Measurements from ENCODE around the gene DPH6. TPM values are rescaled to one million over a fixed set of nuclear protein-coding genes. Genes with fewer than 3 reads are reported as not detected.

Gene DPH6
- total RNA-seq, 1 donor from 2014 or later, result 41.1 TPM

DNA sequence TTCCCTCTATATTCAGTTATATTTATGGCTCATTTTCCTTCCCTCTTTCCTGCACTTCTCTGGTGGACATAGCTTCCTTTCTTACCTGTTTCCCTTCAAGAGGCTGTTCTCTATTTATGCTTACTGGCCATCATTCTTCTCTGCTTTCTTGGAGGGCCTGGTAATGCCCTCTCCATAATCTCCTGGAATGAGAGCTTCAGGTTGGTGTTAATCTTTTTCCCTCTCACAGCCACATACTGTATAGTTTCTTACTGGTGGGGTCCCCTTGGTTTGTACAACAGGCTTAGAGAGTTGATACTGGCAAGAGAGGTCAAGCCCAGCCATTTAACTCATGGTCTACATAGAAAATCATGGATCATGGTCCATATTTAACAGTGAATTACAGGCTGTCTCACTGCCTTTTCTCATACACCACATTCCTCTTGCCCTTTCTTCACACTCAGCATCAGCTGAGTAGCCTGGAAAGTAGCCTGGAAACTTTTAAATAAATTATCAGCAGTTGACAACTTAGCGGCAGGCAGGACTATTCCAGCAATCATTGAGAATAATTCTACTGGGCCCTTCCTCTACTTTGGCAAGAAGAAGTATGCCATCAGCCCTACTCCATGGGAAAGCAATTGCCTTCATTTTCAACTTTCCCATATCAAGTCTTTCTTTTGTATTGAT is 38.0 kb upstream of the DPH6 start:
- H3K4me3 ChIP-seq, result no peak overlapping the region
- TF ChIP-seq EZH2 (IDR thresholded peaks at IDR 0.05), result no peak
- TF ChIP-seq, protein P1, sequence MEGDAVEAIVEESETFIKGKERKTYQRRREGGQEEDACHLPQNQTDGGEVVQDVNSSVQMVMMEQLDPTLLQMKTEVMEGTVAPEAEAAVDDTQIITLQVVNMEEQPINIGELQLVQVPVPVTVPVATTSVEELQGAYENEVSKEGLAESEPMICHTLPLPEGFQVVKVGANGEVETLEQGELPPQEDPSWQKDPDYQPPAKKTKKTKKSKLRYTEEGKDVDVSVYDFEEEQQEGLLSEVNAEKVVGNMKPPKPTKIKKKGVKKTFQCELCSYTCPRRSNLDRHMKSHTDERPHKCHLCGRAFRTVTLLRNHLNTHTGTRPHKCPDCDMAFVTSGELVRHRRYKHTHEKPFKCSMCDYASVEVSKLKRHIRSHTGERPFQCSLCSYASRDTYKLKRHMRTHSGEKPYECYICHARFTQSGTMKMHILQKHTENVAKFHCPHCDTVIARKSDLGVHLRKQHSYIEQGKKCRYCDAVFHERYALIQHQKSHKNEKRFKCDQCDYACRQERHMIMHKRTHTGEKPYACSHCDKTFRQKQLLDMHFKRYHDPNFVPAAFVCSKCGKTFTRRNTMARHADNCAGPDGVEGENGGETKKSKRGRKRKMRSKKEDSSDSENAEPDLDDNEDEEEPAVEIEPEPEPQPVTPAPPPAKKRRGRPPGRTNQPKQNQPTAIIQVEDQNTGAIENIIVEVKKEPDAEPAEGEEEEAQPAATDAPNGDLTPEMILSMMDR (IDR thresholded peaks at IDR 0.05), result no peak
- no peak for TF ChIP-seq EZH2phosphoT487 (IDR thresholded peaks at IDR 0.05)
- H4K20me1 ChIP-seq (ENCODE audit: low read depth), result no peaks in the 10 kb centered on the region
- Mint-ChIP-seq H3K36me3 (no peaks in the 10 kb centered on the region), H3K9me3 (no peaks in the 10 kb centered on the region), H3K4me1 (no peaks in the 10 kb centered on the region), H3K4me3 (no peak overlapping the region), H3K27ac (no peak overlapping the region), H3K27me3 (ENCODE audit: insufficient read depth, low read depth) (no peaks in the 10 kb centered on the region)
- H3K9me3 ChIP-seq (ENCODE audit: low read depth), result no peaks in the 10 kb centered on the region
- H3K27me3 ChIP-seq, result no peaks in the 10 kb centered on the region
- H3K9ac ChIP-seq, result no peak overlapping the region
- H3K4me1 ChIP-seq, result no peaks in the 10 kb centered on the region
- H3K27ac ChIP-seq, result no peak overlapping the region
- H2AFZ ChIP-seq (replicated peaks), result peak overlapping the region; percentile 30
- DNase-seq (ENCODE audit: low spot score), result no peak
- no peak overlapping the region for H3K4me2 ChIP-seq
- H3F3A ChIP-seq (ENCODE audit: low read depth), result no peaks in the 10 kb centered on the region
- no peaks in the 10 kb centered on the region for H3K36me3 ChIP-seq
- no peaks in the 10 kb centered on the region for H3K79me2 ChIP-seq (ENCODE audit: low read depth)

DNA sequence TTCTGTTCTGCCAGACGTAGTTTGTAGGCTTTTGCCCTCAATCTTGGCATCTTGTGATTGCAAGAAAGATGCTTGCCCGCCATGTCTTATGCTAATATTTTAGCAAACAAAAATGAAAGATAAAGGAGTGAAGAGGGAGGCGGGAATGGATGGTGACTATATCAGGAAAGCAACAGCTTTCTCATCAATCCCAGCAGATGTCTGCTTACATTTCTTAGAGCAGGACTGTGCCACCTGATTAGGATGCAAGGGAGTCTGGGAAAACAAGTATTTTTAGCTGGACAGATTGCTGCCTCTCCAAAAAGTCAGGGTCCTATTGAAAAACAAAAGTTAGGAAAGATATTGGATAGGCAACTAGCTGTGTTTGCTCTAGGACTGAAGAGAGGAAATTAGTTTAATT is 34.6 kb upstream of the DPH6 start:
- Mint-ChIP-seq H3K4me1 (peaks cover 4% of the 10 kb centered on the region), H3K36me3 (no peaks in the 10 kb centered on the region), H3K4me3 (no peak overlapping the region), H3K27me3 (ENCODE audit: insufficient read depth, low read depth) (no peaks in the 10 kb centered on the region), H3K27ac (no peak overlapping the region), H3K9me3 (no peaks in the 10 kb centered on the region)
- Histone ChIP-seq H3K27me3 (no peaks in the 10 kb centered on the region), H2AFZ (replicated peaks) (no peak overlapping the region), H3F3A (ENCODE audit: low read depth) (no peaks in the 10 kb centered on the region), H3K9me3 (ENCODE audit: low read depth) (no peaks in the 10 kb centered on the region), H3K4me2 (no peak overlapping the region), H4K20me1 (ENCODE audit: low read depth) (no peaks in the 10 kb centered on the region), H3K9ac (no peak overlapping the region), H3K79me2 (ENCODE audit: low read depth) (no peaks in the 10 kb centered on the region), H3K36me3 (no peaks in the 10 kb centered on the region), H3K4me1 (peaks cover 5% of the 10 kb centered on the region), H3K4me3 (no peak overlapping the region), H3K27ac (no peak overlapping the region)
- TF ChIP-seq EZH2 (IDR thresholded peaks at IDR 0.05), result no peak
- no peak for TF ChIP-seq EZH2phosphoT487 (IDR thresholded peaks at IDR 0.05)
- TF ChIP-seq, protein P1 (IDR thresholded peaks at IDR 0.05), result no peak
- DNase-seq (ENCODE audit: low spot score), result no peak

DNA sequence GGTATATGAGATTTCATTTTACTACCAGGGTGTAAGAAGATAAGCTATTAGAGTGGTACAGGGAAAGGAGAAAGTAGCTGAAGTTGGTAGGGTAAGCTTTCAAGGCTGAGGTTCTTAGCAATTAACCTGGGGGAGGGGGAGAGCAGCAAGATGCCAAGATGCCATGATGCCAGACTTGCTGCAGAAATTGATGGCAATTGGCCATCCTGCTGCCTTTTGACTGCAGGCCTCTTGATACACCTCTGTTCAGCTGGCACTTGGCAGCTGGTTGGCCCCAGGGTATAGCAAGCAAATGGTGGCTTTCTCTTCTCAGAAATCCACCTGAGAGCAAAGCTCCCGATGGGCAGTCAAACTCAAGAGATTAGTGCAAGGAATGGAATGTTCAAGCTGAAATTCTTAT is 21.4 kb upstream of the DPH6 start:
- no peaks in the 10 kb centered on the region for H3K79me2 ChIP-seq (ENCODE audit: low read depth)
- no peak overlapping the region for H2AFZ ChIP-seq (replicated peaks)
- H3K4me3 Mint-ChIP-seq, result no peak overlapping the region
- DNase-seq (ENCODE audit: low spot score), result no peak
- H3K36me3 ChIP-seq, result no peaks in the 10 kb centered on the region
- H3K27me3 Mint-ChIP-seq (ENCODE audit: insufficient read depth, low read depth), result peaks cover 2% of the 10 kb centered on the region
- no peak overlapping the region for H3K27ac ChIP-seq
- no peaks in the 10 kb centered on the region for H3K4me1 Mint-ChIP-seq
- TF ChIP-seq EZH2phosphoT487 (IDR thresholded peaks at IDR 0.05), result no peak
- no peak for TF ChIP-seq EZH2 (IDR thresholded peaks at IDR 0.05)
- TF ChIP-seq, protein P1 (IDR thresholded peaks at IDR 0.05), result no peak
- H4K20me1 ChIP-seq (ENCODE audit: low read depth), result no peaks in the 10 kb centered on the region
- no peak overlapping the region for H3K27ac Mint-ChIP-seq
- no peaks in the 10 kb centered on the region for H3K27me3 ChIP-seq
- H3F3A ChIP-seq (ENCODE audit: low read depth), result no peaks in the 10 kb centered on the region
- no peak overlapping the region for H3K4me2 ChIP-seq
- no peaks in the 10 kb centered on the region for H3K9me3 Mint-ChIP-seq
- H3K9me3 ChIP-seq (ENCODE audit: low read depth), result no peaks in the 10 kb centered on the region
- H3K36me3 Mint-ChIP-seq, result no peaks in the 10 kb centered on the region
- no peaks in the 10 kb centered on the region for H3K4me1 ChIP-seq
- no peak overlapping the region for H3K4me3 ChIP-seq
- H3K9ac ChIP-seq, result no peak overlapping the region
